ENCODE measurements around the gene PLA2G1B.
A peak's percentile ranks its signal among the peaks of the same experiment; 100 is the strongest.

The PLA2G1B gene

GRCh38 chr12:120323772-120324171 lies 3.8 kb downstream of the PLA2G1B start:
- no peak for DNase-seq

GRCh38 chr12:120321382-120322202 lies 6.0 kb downstream of the PLA2G1B start:
- DNase-seq = no peak

DNA sequence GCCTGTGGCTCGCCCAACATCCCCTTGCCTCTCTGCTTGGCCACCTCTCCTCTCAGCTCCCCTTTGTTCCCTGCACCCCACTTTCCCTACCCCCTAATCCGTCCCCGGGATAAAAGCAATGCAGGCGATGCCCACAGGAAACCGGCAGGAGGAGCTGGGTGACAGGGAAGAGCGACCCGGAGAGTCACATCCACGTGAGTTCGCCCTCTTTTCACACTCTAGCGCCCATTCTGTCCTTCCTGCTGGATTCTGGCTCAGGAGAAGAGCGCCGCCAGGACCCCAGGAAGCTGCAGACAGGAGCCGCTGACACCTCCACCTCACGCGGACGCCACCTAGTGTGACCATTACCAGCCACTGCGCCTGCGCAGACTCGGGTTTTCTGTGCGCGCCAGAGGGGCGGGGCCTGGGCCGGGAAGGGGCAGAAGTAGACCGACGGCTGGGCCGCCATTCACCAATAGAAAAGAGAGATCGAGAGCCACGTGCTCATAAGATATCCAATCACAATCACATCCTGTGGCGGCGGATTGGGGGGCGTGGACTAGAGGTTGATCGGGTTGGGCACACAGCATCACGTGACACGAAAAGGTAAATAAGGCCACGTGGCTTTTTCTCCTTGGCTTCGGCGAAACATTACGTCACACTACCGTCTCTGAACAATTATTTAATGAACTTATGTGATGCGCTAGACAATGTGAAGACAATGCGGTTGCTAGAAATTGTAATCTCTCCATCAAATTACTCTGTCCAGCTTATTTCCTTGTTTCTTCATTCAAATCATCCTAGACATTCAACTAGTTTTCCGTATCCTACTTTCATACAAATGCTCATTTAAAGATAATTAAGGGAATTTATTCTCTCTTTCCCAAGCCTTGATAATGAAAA lies 10.1 kb downstream of the PLA2G1B start:
- DNase-seq = peak; percentile 100

- peak; percentile 45 for DNase-seq
Observed at GRCh38 chr12:120316798-120317223, 10.8 kb downstream of the PLA2G1B start.

DNA sequence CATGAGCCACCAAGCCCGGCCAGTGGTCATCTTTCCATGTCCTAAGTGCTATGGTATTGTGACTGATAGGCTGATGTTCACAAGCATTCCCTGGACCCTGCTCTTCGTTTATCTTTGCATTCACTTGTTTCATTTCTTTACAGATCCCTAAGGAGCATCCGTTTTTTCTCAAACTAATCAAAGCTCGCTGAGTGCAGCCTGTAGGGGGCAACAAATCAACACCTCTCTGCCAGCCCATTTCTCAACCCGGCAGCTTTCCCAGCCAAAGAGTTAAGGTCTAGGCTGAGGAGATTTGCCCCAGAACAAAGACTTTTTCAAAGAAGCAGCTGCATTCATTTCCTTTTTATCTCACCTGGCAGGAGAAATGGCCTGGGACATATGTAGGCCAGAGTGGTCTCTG lies 13.4 kb downstream of the PLA2G1B start:
- peak; percentile 32 for DNase-seq

DNA sequence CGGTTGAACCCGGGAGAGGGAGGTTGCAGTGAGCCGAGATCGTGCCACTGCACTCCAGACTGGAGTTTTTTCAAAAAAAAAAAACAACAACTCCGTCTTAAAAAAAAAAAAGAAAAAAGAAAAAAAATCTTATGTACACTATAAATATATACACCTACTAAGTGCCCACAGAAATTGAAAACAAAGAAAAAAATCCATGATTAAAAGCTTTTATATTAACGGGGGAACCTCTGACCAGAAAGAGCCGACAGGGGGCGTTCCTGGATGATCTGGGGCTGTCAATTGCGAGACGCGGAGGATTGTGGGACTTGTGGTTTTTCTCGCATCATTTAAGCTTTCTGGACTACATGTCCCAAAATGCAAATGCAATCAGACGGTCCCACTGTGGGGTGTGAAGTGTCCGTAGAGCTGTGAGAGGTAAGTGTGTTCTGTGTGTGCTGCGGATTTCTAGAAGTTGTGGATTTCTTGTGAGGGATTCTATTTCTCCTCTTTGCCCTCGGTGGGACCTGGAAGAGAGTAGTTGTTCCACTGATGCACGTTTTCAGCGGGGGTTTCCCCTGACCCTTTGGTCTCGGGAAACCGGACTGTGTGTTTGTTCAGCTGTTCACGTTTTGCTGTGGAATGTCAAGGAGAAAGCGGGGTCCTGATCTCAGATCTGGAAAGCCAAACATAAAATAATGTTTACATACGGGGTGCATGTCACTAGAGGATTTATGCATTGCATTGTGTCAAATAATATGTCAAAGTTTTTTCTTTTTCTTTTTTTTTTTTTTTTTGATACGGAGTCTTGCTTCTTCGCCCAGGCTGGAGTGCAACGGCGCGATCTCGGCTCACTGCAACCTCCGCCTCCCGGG lies 25.4 kb downstream of the PLA2G1B start, which contains the start of gene SIRT4:
SIRT4 (plus strand) TSS at position 360 of the 854 bp plus-strand sequence. CDS start 1,241 bp downstream, outside the sequence.
- peak; percentile 96 for DNase-seq

DNA sequence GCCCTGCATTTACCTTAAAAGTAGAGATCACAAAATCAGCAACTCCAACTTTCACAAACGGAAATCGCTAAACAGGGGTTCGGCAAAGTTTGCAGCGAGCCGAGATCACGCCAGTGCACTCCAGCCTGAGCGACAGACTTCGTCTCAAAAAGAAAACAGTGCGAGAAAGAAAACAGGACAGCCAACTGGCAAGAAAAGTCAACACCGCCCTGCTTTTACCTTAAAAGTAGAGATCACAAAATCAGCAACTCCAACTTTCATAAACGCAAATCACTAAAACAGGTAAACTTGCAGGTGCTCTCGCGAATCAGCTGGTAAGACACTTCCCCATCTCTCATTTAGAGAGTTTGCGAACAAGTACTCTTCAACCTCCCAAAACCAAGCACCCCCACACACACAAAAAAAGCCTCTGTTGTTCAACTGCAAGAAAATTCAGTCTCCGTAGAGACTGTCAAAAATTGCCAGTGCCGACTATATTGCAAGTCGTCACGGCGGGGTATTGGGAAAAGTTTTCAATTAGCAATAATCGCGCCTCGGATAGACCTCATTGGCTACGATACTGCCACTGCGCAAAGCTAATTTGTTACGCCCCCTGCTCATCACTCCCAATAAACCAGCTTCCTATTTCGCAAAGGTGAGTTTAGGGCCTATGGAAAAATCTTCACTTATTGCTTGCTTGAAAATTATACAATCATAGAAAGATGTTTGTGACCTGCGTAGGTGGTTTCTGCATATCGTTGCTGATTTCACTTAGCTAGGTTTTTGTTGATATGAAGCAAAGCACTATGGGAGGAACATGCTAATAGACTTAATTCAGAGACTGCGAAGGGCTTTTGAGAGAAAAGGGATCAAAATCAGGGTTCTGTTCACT lies 34.7 kb downstream of the PLA2G1B start, which contains the start of gene RNU4-1:
RNU4-1 (minus strand) TSS at position 577 of the 871 bp plus-strand sequence.
- peak; percentile 98 for DNase-seq

DNA sequence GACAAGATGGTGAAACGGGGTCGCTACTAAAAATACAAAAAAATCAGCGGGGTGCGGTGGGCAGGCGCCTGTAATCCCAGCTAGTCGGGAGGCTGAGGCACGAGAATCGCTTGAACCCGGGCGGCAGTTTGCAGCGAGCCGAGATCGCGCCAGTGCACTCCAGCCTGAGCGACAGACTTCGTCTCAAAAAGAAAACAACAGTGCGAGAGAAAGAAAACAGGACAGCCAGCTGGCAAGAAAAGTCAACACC lies 35.2 kb downstream of the PLA2G1B start:
- DNase-seq = no peak

- peak; percentile 43 for DNase-seq
Observed at GRCh38 chr12:120290609-120291305, 36.8 kb downstream of the PLA2G1B start.

DNA sequence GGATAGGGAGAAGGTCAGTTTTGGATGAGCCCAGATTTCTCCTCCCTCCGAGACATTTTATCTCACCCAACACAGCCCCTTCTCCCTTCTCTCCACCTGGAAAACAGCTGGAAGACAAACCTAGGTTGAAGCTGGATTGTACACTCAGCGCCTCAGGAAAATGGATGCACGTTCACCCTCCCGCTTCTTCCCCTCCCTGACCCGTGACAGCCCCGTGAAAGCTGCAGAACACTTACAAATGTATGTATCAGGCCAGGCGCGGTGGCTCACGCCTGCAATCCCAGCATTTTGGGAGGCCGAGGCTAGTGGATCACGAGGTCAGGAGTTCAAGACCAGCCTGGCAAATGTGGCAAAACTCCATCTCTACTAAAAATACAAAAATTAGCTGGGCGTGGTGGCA lies 40.1 kb downstream of the PLA2G1B start:
- DNase-seq = no peak

- DNase-seq = no peak
Observed at GRCh38 chr12:120286768-120287490, 40.6 kb downstream of the PLA2G1B start.

GRCh38 chr12:120284381-120284780 lies 43.2 kb downstream of the PLA2G1B start:
- no peak for DNase-seq

DNA sequence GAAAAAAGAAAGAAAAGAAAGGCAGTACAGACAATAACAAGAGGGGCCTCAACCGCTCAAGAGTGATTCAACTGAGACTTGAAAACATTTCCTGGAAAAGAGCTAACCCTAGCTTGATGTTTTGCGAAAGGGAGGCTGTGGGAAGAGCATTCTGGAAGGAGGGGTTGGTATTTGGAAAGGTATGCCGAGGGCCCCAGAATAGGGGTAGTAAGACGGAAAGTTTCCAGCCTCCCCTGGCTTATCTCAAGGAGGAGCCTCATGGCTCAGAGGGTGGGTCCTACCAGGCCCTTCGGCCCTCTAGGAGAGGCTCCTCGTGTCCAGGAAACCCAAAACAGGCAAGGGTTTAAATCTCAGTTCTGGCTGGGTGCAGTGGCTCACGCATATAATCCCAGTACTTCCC lies 44.3 kb downstream of the PLA2G1B start:
- no peak for DNase-seq

DNA sequence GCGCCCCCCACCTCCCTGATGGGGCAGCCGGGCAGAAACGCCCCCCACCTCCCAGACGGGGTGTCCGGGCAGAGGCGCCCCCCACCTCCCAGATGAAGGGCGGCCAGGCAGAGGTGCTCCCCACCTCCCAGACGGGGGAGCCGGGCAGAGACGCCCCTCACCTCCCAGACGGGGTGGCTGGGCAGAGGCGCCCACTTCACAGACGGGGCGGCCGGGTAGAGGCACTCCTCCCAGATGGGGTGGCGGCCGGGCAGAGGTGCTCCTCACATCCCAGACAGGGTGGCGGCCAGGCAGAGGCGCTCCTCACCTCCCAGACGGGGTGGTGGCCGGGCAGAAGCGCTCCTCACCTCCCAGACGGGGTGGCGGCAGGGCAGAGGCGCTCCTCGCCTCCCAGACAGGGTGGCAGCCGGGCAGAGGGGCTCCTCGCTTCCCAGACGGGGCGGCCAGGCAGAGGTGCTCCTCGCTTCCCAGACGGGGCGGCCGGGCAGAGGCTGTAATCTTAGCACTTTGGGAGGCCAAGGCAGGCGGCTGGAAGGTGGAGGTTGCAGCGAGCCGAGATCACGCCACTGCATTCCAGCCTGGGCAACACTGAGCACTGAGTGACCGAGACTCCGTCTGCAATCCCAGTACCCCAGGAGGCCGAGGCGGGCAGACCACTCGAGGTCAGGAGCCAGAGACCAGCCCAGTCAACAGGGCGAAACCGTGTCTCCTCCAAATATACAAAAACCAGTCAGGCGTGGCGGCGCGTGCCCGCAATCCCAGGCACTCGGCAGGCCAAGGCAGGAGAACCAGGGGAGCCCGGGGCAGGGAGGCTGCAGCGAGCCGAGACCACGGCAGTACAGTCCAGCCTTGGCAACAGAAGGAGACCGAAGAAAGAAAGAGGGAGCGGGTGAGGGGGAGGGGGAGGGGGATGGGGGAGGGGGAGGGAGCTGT lies 49.2 kb downstream of the PLA2G1B start:
- no peak for DNase-seq

- no peak for DNase-seq
Observed at GRCh38 chr12:120276734-120277133, 50.8 kb downstream of the PLA2G1B start.

Data from OCI-M1 (cell line).